NCI-H82 (cell line): ENCODE results near the gene VPS4A.
A peak's percentile ranks its signal among the peaks of the same experiment; 100 is the strongest.

Source experiments
- DNase-seq: peaks from one replicate; lab custom pipeline; 2025; lab: John Stamatoyannopoulos, UW

The VPS4A gene

DNA sequence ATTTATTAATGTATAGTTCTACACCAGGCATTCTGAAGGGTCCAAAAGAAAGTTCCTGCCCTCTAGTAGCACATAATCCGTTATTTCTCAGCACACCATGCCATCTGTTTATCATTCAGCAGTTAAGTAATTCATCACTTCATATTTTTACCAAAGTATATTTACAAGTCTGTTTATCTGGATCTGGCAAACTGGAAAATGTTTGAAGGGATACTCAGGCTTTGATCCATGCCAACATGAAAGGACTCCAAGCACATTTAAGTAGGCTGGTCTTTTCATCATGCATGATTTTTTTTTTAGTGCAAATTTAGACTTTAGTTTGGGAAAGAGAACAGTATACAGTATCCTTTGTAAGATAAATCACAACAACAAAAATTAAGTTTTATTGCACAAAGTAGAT is 4.1 kb upstream of the VPS4A start:
- DNase-seq: no peak

GRCh38 chr16:69307856-69308255 is 3.3 kb upstream of the VPS4A start:
- no peak for DNase-seq

- DNase-seq: no peak
Measured at GRCh38 chr16:69309316-69309715, 1.8 kb upstream of the VPS4A start.

DNA sequence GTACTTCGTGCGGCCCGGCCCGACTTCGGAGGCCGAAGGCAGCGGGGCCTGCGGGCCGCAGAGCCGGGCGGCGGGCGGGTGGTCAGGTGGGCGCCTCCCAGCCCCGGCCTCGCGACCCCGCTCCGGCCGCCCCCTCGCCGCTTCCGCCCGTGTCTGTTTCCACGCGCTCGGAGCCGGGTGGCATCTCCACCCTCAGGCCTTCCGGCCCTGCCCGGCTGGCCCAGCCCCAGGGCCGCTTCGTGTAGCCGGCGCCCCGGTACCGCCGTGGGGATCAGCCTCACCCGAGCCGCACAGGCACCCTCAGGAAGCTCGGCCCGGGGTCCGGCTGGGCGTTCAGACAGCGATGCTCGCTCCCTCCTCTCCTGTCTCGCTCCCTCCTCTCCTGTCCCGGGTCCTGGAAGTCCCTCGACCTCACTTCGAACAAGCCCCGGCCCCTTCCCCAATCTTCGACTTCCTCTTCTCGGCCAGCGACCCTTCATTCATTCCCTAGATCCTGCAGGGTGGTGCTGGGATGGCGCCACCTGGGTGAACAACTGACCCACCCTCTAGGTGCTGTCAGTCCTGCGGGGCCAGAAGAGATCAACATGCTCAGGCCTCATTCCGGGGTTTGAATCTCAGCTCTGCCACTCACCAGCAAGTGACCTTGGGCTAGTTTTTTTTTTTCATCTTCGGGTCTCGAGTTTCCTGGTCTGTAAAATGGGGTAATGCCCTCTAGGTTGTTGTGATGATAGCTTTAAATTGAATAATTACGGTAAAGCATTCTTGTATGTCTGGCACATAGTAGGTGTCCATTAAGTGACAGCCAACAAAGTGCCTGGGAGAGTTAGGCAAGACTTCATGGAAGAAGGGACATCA is 610 bp downstream of the VPS4A start:
- peak; percentile 53 for DNase-seq

DNA sequence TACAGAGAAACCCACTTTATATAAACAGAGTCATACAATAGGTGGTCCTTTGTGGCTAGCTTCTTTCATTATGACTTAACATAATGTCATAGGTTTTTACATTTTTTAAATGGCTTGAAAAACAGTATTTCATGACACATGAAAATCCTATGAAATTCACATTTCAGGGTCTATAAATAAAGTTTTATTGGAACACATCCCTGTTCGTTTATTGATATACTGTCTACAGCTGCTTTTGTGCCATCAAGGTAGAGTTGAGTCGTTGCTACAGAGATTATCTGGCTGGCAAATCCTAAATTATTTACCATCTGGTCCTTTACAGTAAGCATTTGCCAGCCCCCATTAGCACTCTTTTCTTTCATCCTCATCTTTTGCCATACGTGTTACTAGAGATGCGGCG is 2.3 kb downstream of the VPS4A start:
- peak; percentile 49 for DNase-seq

DNA sequence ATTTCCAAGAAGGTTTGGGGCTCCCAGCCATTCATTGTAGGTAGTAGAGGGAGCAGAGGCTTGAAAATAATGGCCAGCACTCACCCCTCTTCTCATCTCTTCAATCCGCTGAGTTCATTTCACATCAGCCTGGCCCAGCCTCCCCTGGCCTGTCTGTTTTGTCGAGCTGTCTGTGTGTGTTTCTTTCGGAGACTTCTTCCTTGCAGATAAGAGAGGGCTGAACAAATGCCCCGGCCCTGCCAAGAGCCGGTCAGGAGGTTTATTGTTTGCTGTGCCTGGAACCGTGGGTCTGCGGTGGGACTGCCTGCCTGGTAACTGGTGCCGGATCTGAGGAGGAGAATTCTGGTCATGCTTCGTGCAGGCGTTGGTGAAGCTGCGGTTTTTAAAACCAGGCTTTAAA is 3.4 kb downstream of the VPS4A start:
- DNase-seq: no peak

GRCh38 chr16:69315486-69316311 is 4.5 kb downstream of the VPS4A start:
- no peak for DNase-seq

DNA sequence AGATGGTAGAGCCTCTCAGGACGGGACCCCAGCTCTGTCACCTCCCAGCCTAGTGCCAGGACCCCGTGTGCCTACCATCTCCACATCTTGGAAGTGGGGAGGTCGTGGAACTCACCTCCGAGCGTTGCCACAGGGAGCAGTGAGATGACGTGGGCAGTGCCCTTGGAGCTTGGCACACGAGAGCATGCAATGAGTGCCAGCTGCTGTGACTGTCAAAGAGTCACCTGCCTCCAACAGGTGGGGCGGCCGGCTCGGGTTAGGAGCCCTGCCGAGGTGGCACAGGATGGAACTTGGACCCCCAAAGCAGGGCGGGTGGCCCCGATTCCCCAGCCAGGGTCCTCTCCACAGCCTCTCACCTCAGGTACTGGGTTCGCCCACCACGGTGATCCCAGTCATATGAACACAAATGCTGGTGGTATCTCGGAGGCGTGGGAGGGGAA is 5.5 kb downstream of the VPS4A start:
- DNase-seq: no peak

DNA sequence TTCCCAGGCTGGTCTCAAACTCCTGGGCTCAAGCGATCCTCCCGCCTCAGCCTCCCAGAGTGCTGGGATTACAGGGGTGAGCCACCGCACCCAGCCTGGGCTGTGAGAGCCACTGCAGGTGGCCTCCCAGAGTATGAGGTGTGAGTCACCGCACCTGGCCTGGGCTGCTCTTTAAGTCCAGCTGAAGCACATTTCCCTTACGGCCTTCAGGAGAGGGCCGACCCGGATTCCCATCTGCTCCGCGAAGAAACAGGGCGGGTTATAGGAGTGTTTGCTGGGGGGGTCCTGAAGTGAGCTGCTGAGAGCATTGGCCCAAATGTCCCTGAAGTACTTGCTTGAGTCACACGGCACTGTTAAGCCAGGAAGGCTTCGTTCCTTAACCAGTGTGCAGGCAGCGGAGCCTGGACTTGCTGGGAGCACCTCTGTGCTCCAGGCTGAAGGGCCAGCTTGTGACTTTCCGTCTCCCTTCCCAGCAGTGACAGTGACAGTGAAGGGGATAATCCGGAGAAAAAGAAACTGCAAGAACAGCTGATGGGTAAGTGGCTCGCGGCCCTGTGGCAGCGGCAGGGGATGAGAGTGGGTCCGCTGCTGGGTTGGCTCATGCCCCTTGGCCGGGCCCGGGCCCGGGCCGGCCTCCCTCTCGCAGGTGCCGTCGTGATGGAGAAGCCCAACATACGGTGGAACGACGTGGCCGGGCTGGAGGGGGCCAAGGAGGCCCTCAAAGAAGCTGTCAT is 7.2 kb downstream of the VPS4A start:
- DNase-seq: no peak

DNA sequence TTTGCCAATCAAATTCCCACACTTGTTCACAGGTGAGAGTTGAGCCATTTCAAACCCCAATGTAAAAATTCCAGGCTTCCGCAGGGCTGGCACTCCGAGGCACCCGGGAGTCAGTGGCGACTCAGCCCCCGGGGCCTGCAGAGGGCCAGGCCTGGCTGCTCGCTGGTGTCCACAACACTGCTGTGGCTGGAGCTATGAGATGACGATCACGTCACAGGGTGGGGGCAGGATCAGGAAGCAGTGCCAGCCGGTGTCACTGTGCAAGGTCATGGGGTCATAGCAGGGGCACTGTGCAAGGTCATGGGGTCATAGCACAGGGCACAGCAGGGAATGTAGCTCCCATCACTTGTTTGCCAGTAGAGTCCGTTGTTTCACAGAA is 7.8 kb downstream of the VPS4A start:
- DNase-seq: no peak

GRCh38 chr16:69319381-69319780 is 8.2 kb downstream of the VPS4A start:
- DNase-seq: no peak

DNA sequence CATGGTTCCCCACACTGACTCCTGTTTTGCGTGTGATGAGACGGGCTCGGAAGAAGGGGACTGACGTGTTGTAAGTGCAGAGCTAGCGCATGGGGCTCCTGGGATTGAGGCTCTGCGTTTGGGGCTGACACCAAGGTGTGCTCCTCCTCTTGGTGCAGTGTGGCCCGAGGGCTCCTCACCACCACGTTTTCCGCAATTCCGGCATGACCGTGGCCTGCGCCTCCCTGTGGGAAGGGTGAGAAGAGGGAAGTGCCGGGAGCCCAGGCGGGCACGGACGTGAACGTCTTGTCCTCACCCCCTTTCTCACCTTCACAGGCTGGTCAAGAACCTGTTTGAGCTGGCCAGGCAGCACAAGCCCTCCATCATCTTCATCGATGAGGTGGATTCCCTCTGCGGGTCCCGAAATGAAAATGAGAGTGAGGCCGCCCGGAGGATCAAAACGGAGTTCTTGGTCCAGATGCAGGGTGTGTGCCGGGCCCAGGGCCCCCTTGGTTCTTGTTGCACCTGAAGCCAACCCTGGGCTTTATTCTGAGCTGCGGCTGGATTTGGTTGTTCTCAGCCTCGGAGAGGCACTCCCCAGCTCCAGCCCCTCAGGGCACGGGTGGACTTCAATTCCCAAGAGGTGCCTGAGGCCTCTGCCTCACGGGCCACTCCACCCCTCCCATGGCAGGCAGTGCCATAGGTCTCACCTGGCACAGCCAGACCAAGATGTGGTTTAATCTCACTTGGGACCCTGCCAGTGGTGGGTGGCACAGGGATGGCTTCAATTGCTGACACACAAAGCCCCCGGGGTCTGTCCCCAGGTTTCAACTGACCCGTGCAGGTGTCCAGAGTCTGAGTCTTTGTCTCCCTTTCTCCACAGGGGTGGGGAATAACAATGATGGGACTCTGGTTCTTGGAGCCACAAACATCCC is 8.9 kb downstream of the VPS4A start:
- DNase-seq: no peak

- DNase-seq: no peak
Measured at GRCh38 chr16:69320740-69321073, 9.6 kb downstream of the VPS4A start.

DNA sequence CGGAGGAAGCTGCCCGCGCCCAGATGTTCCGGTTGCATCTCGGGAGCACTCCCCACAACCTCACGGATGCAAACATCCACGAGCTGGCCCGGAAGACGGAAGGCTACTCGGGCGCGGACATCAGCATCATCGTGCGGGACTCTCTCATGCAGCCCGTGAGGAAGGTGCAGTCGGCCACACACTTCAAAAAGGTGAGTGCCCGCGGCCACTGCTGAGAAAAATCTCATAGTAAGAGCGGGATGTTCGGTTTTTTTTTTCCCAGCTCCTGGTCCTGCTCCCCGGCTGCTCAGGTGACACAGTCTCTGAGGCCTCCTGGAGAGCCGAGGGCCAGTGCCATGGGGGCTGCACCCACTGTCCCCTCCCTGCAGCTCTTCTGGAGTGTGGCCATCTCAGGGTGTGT is 9.9 kb downstream of the VPS4A start:
- no peak for DNase-seq

DNA sequence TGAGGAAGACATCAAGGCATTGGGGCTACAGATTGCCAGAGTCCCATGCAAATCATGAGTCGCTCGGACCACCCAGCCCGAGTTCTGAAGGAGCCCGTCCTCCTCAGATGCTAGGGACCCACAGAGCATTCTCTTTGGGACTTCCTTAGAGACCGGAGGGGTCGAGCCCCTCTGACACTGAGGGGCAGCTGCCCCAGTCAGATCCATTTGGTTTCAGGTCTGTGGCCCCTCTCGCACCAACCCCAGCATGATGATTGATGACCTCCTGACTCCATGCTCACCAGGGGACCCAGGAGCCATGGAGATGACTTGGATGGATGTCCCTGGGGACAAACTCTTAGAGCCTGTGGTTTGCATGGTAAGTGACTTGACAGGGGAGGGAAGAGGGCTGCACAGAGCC is 11.2 kb downstream of the VPS4A start:
- no peak for DNase-seq

DNA sequence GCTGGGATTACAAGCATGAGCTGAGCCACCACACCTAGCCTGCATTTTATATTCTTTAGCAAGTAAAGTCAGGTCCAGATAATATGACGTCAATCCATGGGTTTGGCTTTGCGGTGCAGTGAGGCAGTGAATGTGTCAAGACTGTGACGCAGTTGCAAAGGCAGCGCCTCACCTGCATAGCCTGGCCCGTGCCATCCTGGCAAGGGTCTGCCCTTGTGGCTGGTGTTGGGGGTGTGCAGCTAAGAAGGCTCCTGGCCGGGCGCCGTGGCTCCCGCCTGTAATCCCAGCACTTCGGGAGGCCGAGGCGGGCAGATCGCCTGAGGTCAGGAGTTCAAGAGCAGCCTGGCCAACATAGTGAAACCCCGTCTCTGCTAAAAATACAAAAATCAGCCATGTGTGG is 12.3 kb downstream of the VPS4A start:
- DNase-seq: no peak

DNA sequence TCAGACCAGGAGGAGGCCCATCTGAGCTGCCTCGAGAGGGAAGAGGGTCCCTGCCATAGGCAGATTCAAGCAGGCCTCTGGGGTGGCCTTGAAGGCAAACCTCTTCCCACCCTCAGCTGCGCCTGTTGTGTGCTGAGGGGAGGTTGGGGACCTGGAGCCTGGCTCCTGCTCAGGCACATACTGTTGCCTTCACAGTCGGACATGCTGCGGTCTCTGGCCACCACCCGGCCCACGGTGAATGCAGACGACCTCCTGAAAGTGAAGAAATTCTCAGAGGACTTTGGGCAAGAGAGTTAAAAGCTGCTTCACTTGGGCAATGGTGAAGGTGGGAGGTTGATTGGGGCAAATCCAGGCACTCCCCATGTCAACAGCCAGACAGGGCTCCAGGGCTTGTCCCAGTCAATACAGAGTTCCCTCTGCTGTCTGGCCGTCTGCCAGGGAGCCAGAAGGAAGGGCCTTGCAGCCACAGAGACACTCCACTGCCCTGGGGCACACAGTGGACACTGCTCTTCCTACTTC is 12.9 kb downstream of the VPS4A start:
- DNase-seq: no peak

DNA sequence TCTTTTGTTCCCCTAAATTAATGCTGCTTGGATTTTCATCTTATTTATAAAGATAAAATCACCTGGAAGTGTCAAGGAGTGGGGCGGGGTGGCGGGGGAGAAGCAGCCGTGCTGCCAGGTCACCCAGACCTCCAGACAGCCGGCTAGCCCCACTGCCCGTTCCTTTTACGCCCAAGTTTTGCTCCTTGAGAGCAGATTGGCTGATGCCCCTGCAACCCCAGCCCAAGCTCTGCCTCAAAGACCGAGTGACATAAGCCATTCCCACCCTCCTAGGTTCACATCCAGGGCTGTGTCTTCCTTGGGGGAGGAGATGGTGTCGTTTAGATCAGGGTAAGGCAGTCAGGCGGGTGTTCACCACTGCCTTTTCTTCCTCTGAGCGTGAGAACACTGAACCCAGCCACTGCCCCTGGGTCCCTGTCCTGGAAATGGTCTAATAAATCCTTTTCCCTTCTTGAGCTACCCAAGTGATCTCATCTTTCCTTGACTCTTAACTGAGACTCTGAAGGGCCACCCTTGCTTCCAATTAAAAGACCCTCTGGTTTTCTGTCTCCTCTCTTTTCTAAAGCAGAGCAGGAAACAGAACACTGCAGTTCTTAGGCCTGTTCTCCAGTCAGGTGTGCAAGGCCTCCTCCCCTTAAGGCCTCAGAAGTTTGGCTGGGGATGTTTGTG is 13.6 kb downstream of the VPS4A start:
- DNase-seq: no peak

- DNase-seq: no peak
Measured at GRCh38 chr16:69325784-69326171, 14.6 kb downstream of the VPS4A start.

DNA sequence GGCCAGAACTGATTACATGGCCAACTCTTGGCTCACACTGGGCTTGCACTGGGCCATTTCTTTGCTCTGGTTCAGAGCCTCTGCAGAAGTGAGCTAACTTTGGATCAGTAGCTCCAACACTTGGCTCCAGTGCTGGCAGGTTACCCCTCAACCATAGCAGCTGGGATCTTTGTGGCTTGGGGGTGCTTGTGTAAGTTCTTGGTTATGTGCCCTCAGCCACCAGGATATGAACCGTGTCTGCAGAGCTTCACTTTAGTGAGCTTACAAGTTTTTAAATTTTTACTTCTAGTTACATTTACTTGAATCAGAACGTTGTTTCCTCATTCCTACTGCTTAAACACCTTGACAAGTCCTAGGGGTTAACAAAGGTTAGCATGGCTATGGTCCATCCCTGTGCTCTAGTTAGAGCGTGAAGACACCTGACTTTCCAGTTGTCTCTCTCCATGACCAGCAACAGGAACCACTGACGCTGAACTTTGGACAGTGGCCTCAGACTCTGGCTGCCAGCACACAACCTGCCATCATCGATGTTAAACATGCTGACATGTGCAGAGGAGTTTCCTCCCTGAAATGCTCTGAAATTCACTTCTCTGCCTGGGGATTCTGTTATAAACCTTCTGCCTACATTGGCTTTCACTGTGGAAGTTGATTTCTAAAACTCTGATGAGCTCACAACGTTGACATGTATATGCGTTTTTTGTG is 15.2 kb downstream of the VPS4A start:
- no peak for DNase-seq
